ENCODE results near the gene DAB2IP.

The DAB2IP gene

GRCh38 chr9:121826711-121827110 lies 175.3 kb downstream of the DAB2IP start (continued):
- no peak for TF ChIP-seq MYNN (tag by site-specific recombination; IDR thresholded peaks at IDR 0.05; ENCODE audit: borderline replicate concordance)
- TF ChIP-seq ZNF76 (tag by site-specific recombination; IDR thresholded peaks at IDR 0.05; ENCODE audit: borderline replicate concordance, low read depth), result no peak
- TF ChIP-seq ZFP41 (tag by site-specific recombination; IDR thresholded peaks at IDR 0.05; ENCODE audit: borderline replicate concordance), result no peak
- TF ChIP-seq PBX3 (CRISPR knock-in tag; IDR thresholded peaks at IDR 0.05), result no peak

DNA sequence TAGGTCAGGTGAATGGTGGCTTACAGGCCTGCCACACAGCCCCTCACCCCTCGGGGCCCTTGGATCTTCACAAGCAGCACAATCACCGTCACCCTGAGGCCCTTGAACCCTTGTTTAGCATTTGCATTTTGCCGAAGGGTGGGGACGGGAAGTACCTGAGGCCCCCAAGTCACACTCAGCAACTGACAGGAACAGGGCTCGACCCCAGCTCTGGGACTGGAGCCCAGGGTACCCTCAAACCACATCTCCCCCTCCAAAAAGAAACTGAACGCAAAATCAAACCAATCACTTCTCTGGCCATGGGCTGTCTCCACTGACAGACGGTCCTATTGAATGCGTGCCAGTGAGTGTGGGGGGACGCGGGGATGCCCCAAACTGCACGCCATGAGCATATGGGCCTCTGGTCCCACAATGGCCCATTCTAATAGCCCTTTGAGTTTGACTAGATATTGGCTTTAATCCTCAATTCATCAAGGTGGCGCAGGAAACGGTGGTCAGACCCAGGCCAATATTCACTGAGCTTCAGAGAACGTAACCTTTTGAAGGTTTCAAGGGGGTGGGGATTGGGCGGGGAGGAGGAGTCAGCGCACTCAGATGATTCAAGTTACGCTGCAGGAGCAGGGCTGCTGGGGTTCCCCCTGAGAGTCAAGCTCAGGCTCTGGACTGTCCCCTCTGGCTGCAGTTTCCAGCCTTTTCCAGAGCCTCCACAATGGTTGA lies 176.0 kb downstream of the DAB2IP start:
- no peaks in the 10 kb centered on the region for H3K9me3 ChIP-seq (ENCODE audit: control insufficient read depth, insufficient read depth, low read depth, low read length)
- TF ChIP-seq ZNF121 (tag by site-specific recombination; IDR thresholded peaks at IDR 0.05) (no peak), ZNF830 (tag by site-specific recombination; IDR thresholded peaks at IDR 0.05; ENCODE audit: low read depth) (no peak), ZNF16 (tag by site-specific recombination; IDR thresholded peaks at IDR 0.05; ENCODE audit: low read depth) (no peak), ZNF214 (tag by site-specific recombination; IDR thresholded peaks at IDR 0.05; ENCODE audit: borderline replicate concordance) (no peak), ZNF510 (tag by site-specific recombination; IDR thresholded peaks at IDR 0.05; ENCODE audit: insufficient replicate concordance) (no peak), ZNF488 (tag by site-specific recombination; IDR thresholded peaks at IDR 0.05) (no peak), ZNF704 (tag by site-specific recombination; IDR thresholded peaks at IDR 0.05) (no peak), ZNF114 (tag by site-specific recombination; IDR thresholded peaks at IDR 0.05) (no peak), ZNF692 (tag by site-specific recombination; IDR thresholded peaks at IDR 0.05) (no peak), ZNF132 (tag by site-specific recombination; IDR thresholded peaks at IDR 0.05; ENCODE audit: borderline replicate concordance) (no peak), SCRT2 (tag by site-specific recombination; IDR thresholded peaks at IDR 0.05) (no peak), ZBTB21 (tag by site-specific recombination; IDR thresholded peaks at IDR 0.05) (no peak), ZNF354C (tag by site-specific recombination; IDR thresholded peaks at IDR 0.05; ENCODE audit: borderline replicate concordance, low read depth) (no peak), IKZF3 (tag by site-specific recombination; IDR thresholded peaks at IDR 0.05) (no peak), PRDM10 (tag by site-specific recombination; IDR thresholded peaks at IDR 0.05) (no peak)
- TF ChIP-seq, protein P1, sequence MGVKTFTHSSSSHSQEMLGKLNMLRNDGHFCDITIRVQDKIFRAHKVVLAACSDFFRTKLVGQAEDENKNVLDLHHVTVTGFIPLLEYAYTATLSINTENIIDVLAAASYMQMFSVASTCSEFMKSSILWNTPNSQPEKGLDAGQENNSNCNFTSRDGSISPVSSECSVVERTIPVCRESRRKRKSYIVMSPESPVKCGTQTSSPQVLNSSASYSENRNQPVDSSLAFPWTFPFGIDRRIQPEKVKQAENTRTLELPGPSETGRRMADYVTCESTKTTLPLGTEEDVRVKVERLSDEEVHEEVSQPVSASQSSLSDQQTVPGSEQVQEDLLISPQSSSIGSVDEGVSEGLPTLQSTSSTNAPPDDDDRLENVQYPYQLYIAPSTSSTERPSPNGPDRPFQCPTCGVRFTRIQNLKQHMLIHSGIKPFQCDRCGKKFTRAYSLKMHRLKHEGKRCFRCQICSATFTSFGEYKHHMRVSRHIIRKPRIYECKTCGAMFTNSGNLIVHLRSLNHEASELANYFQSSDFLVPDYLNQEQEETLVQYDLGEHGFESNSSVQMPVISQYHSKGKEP (tag by site-specific recombination; IDR thresholded peaks at IDR 0.05), result no peak
- no peaks in the 10 kb centered on the region for H3K36me3 ChIP-seq (ENCODE audit: control insufficient read depth in 2 of 2, insufficient read depth in 1 of 2, low read length in 2 of 2)
- no peak overlapping the region for H3K4me3 ChIP-seq (ENCODE audit: low read depth, low read length)
- no peaks in the 10 kb centered on the region for H3K4me1 ChIP-seq (ENCODE audit: control insufficient read depth, insufficient read depth, low read length)
- H3K27ac ChIP-seq (ENCODE audit: extremely low read depth, low read depth, low read length), result no peak overlapping the region
- ChIA-PET CTCF (no interaction called here), POLR2A (no interaction called here)
